Stromal cell of bone marrow (primary cell): ENCODE measurements around the gene IZUMO2.
"Not testable (repeated sequence)": the region's sequence is repeated elsewhere in the genome, so short reads cannot be mapped to it uniquely, and the experiment has no call there.

Source experiments
- DNase-seq: peaks from one replicate; pipeline ENCODE4 v3.0.0-alpha.2; 2012; ENCODE audit warnings: low read depth

Gene IZUMO2

DNA sequence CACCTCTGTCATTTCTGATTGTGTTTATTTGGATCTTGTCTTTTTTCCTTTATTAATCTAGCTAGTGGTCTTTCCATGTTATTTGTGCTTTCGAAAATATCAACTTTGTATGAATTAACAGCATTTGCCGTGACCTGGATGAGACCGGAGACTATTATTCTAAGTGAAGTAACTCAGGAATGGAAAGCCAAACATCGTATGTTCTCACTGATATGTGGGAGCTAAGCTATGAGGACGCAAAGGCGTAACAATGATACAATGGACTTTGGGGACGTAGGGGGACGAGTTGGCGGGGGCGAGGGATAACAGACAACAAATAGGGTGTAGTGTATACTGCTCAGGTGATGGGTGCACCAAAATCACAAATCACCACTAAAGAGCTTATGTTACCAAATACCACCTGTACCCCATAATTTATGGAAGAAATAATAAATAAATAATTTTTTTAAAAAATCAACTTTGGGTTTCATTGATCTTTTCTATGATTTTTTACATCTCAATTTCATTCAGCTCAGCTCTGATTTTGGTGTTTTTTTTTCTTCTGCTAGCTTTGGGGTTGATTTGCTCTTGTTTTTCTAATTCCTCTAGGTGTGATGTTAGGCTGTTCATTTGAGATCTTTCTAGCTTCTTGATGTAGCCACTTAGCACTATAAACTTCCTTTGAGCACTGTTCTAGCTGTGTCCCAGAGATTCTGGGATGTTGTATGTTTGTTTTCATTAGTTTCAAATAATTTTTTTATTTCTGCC, 27.1 kb downstream of the IZUMO2 start:
- DNase-seq: not testable (repeated sequence)

GRCh38 chr19:50134777-50135719, 28.0 kb downstream of the IZUMO2 start:
- DNase-seq: not testable (repeated sequence)

DNA sequence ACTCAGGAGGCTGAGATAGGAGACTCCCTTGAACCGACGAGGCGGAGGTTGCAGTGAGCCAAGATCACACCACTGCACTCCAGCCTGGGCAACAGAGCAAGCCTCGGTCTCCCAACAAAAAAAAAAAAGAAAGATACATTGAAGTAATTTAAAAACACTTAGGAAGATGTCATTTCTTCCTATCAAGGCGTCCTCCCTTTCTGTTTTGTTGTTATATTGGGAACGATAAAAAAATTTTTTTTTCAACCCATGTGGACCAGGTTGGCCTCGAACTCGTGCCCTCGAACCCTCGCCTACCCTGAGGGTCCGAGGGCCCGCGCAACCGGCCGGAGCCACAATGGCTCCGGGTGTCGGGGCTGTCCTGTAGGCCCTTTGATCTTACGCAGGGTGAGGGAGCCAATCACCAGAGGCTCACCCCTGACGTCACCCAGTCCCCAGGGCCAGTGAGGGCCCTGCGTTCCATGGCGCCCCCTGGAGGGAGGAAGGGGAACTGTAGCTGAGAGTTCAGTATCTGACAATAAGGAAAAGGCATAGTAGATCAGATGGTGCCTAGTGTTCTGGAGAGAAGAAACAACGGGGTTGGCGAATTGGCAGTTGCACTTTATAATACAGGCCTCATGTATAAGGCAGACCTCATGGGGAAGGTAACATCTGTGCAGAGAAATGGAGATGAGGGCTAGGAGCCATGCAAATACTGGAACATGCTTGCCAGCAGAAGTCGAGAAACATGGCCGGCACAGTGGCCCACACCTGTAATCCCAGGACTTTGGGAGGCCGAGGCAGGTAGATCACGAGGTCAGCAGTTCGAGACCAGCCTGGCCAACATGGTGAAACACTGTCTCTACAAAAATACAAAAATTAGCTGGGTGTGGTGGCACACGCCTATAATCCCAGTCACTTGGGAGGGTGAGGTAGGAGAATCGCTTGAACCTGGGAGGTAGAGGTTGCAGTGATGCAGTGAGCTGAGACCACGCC, 29.3 kb downstream of the IZUMO2 start:
- not testable (repeated sequence) for DNase-seq

GRCh38 chr19:50104012-50104411, 59.1 kb downstream of the IZUMO2 start:
- not testable (repeated sequence) for DNase-seq

- not testable (repeated sequence) for DNase-seq
Observed at GRCh38 chr19:50103405-50103804, 59.7 kb downstream of the IZUMO2 start.
